Stimulated activated CD8-positive, alpha-beta memory T cell treated with anti-CD3 and anti-CD28 coated beads, Interleukin-4, amount 100 ng/mL, for 4 hours (primary cell): ENCODE data around the gene SDF2L1.
A peak's percentile ranks its signal among the peaks of the same experiment; 100 is the strongest.

Experiments used
- DNase-seq, 2 donors: peaks; one replicate each; pipeline ENCODE4 v3.0.0-alpha.2; 2020; ENCODE audit warnings: low read depth in 2 of 2, low spot score in 1 of 2

The SDF2L1 gene

DNA sequence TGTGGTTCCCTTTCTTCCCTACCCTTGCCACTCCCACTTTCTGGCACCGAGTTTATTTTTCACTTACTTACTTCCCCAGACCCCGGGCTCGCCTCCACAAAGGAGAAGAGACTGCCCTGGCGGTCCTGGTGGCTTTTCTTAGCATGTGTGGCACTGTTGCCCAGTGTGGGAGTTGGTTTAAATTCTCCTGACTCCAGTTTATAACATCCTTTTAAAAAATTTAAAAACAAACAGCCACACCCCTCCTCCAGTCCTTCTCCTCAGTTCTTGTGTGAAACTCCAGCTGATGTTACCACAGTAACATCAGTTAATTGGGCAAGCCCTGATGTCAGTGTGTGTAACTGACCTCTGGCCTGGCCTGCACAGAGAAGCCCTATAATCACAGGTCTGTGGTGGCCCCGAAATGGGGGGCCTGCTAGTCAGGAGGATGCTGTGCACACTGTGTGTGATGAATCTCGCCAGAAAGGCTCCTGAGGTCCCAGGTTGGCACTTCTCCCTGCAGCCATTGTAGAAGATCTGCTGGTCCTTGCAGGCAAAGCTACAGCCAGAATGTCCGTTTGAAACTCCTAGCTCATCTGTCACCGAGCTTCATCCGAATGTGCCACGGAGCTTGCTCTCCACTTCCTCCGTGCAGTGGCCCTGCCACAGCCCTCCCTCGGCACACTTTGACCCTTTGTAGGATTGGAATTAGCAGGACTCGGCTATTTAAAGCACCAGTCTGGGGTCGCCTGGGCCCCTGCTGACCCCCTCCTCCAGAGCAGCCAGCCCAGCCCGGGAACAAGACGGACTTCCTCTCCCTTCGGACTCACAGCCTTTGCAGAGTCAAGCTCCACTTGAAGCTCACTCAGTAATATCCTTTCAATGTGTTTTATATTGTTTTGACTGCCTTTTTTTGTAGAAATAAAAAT, 19.8 kb upstream of the SDF2L1 start:
- DNase-seq = no peak

DNA sequence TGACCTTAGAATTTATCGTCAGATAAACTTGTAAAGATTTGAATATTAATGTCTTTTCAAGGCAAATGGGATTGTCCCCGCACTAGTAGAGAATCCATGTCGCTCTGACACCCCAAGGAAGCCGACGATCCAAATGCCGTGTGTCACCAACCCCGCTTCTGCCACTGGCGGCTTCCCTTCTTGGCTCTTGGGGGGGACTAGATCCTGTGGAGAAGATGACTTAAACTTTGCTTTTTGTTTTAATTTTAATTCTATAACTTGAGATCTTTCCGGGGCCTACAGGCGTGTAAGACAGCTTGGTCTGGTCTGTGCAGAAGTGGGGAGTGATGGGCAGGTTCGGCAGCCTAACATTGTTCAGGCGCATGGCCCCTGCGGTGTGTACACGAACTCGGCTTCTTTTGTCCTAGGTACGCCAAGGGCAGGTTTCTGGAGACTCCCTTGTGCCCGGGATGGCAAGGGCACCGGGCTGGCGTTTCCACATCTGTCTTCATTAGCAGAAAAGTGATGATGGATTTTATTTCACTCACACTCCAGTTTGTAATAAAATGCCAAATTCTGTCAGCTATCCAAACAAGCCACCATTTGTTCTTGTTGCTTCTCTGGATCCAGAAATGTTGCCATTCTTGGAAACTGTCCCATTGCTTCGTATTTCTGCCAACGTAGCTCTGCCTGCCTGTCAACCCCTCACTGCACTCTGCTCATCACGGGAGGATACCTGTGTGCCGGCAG, 19.0 kb upstream of the SDF2L1 start:
- DNase-seq = no peak

DNA sequence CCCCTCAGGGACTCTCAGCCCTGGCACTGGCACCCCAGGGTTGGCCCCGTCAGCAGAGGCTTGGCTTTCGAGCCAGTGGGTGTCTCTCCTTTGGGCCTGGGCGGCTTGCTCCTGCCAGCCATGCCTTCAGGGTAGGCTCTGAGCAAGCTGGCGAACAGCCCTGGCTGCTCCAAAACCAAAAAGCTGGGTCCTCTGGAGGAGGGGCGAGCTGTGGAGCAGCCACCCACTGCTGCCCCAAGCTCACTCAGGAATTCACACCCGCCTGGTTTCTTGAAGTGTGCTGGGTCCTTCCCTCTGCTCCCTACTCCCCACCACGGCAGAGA, 18.5 kb upstream of the SDF2L1 start:
- DNase-seq = no peak

DNA sequence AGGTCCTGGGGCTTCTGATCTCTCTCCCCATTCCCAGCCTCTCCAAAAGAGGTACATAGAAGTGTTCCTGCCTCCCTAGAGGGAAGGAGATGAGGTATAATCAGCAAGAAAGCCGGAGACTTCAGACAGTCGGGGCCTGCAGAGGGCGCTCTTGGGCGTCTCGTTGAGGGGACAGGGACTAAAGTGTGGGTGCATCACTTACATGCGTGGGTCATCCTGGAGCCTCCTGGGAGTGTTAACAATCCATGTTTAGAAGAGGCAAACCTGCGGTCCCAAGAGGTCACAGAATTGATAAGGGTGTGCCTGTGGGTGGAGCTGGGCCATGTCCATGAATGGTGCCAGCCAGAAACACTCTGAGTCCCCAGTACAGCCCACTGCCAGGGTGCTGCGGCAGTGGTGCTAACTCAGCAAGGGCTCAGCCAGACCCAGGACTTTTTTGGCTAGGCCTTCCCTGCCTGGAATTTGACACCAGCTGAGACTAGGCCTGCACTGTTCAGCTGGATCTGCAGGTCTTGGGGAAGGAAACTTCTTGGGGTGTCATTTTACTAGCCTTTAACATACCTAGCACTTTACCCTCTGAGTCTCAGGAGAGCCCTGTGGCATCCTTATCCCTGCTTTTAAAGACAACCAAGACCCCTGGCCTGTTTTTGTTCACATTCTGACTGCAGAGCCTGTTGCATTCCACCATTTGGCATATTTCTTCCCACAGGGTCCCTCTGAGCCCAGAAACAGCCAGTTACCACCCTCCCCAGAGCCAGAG, 17.8 kb upstream of the SDF2L1 start:
- no peak for DNase-seq

DNA sequence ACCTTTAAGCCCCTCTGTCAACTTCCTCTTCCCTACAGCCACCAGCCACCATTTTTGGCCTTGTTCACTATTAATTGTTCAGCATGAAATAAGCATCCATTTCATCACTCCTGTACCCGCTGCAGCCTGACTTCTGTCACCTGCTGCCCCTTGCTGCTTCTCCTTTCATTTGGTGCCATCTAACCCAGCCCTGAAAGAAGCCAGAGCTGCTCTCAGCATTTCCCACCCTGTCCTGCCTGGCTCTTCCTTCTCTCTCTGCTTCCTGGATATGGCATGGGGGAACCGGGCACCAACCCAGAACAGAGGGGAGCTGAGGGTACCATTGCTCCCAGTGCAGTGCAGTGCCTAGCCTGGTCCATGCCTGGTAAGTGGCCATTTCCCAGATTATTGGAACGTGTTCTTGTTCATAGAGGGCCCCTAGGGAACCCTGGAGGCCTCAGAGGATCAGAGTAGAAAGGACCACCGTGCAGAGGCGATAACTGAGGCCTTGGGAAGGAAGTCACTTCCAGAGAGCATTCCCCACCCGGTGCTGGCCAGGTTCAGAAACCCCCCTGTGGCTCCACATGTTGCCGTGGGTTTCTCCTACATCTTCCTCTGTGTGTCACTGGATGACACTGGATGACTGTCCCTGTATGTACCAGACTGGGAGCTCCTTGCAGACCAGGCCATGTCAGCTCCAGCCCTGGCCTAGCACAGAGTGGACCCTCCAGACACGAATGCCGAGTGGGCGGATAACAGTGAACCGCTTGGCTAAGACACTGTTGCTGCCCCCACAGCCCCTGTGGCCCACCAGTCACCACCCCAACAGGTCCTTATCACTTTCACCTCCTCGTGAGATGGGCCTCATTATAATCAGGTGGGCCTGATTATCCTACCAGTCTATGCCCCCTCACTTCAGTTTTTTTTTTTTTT, 17.0 kb upstream of the SDF2L1 start:
- DNase-seq = no peak

DNA sequence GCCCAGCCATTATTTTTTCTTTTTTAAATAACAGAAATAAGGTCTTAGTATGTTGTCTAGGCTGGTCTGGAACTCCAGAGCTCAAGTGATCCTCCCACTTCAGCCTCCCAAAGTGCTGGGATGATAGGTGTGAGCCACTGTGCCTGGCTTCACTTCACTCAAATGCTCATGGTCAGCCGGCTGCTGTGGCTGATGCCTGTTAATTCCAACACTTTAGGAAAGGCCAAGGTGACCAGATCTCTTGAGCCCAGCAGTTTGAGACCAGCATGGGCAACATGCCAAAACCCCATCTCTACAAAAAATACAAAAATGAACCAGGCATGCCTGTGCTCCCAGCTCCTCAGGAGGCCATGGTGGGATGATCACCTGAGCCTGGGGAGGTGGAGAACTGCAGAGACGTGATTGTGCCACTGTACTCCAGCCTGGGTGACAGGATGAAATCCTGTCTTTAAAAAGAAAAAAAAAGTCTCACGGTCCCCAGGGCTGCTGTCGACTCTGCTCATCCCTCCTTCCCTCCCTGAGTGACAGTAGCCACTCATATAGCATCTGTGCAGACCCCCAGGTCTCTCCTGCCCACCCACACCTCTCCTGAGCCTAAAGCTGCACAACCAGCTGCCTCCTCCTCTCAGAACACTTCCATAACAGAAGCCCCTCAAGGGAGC, 15.9 kb upstream of the SDF2L1 start:
- no peak for DNase-seq

DNA sequence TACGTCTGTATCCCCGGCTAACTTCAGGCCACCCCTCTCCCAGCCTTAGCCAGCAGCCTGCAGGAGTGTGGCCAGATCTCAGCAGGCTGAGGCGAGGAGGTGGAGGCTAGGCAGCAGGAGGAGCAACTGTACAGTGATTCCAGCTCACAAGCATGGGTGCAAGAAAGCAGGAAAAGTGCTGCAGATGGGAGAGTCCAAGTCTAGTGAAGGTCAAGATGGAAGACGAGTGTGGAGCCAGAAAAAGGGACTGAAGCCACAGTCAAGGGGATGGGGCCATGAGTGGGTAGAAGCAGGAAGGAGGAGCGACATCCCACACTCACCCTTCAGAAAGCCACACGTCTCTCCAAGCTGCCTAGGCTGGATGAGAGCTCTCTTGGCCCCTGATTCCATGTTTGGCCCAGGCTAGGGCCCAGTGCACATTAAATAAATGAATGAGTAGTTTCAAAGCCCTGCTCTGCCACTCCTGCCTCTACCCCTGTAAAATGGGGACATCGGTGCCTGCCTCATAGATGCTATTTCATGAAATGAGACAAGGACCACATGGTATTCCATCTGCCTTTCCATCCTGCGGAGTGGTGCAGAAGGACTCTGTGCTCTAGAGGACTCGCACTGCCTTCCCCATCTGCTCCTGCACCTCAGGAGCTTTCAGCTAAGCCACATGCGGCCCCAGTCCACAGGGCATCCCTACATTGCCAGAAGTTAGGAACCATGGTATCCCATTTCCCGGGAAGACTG, 15.2 kb upstream of the SDF2L1 start:
- no peak for DNase-seq

DNA sequence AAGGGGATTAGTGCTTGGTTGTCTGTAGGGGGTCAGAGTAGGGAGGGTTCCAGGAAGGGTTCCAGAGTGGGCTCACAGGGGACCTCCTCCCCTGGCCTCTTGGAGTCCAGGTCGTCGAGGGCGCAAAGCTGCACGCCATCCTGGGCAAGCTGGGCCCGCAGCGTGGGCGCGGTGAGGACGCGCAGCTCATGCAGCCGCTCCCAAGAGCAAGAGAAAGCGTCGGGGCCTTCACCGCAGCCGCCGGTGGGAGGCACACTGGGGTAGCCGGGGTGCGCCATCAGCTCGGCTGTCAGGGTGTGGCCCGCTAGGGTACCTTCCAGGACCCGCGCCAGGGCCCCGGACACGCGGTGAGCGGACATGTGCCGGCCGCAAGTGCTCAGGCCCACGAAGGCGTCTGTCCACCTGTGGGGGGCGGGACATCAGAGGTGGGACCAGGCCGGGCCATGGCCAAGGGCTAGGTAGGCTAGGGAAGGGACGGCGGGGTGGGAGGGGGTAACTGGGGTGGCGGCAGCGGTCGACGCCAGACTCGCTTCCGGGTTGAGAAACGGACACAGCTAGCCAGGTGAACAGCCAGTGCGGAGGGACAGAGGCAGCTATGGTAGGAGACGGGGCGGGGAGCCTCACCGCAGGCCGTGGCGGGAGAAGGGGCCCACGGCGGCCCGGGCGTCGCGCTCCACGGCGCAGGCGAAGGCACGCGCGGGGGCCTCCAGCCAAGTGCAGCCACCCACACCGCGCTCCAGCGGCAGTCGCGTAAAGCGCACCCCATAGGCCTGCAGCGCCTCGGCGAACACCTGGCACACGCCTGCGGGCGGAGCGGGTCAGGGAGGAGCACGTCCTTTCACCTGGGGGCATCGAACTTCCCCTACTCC, 13.5 kb upstream of the SDF2L1 start:
- no peak for DNase-seq

DNA sequence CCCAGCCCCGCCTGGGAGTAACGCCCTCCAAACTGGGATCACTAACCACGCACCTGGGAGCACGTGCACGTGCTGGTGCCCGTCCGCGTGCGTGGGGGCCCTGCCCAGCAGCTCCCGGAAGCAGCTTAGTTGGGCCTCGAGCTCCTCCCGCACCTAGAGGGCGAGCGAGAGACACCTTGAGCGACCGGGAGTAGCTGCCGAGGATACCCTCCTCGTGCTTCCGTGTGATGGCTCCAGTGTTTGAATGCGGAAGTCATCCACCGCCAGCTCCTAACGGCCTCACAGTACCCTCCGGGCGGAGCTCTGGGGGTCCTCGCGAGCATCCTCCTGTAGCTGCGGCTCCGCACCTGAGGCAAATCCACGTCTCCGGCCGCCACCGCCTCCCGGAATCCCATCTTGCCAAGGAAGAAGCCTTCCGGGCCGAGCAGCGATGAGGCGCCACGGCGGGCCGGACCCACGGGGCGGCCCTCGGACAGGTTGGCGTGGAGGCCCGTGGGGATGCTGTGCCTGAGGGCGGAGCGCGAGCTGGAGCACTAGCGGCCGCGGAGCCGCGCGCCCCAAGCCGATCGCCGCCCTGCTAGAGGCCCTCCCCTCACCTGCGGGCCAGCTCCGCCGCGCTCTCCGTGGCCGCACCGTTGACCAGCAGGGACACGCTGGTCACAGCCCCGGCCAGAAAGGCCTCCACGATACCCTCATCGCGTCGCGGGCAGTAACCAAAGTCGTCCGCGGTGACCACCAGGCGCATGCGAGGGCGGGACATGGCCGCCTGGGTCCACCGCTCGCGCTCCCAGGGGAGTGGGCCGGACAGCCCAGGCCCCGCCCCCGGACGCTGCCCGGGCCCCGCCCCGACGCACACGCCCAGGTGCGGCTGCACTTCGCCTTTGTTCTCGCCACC, 12.6 kb upstream of the SDF2L1 start, which contains the start of gene YDJC:
TSS of gene YDJC (minus strand) at position 768 of the 895 bp plus-strand sequence. CDS start at position 760, 8 bp downstream.
- peak; percentile 85 to 89 for DNase-seq

DNA sequence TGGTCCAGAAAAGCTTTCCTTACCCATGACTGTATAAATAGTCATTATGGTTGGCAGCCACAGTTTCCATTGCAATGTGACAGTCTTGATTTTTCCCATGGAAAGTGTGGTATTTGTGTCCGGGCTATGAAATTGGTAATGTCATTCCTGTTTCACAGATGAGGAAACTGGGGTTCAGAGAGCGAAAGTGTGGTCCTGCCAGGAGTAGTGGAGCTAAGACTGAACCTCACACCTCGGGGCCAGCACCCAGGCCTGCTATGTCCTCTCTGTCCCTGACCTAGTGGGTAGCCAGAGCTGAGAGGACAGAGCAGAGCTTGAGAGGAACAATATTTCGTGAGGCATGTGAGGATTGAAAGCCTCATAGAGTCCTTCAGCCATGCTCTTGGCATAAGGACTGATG, 11.1 kb upstream of the SDF2L1 start:
- no peak for DNase-seq

DNA sequence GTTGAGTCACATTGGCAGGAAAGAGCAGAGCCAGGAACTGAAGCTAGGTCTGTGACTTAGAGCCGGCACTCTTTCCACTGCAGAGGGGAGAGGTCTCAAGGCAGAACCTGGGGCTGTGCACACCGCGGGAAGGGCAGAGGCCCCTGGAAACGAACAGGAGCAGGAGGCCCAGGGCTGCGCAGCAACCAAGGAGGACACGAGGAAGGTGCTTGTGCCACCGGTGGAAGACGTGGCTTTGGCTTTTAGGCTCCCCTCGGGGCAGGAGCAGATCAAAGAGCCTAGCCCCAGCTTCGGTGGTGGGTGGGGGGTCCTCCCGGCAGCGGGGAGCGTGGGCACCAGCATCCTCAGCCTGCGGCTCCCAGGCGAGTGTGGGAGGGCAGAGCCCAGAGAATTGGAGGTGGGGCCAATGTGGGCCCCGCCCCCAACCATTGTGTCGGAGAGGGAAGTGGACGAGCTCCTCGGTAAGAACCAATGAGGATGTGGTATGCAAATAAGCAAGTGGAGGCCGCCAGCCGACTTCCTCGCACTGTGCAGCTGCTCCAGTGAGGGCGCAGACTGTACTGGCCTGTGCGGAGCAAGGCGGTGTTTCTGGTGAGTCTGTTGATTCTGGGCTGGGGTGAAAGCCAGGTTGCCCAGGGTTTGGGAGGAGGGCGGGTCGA, 9.7 kb upstream of the SDF2L1 start, which contains the start of gene CCDC116:
TSS of gene CCDC116 (plus strand) at position 524 of the 659 bp plus-strand sequence. CDS start 422 bp downstream, outside the sequence.
- peak in 1 of 2 donors; percentile 41 for DNase-seq

DNA sequence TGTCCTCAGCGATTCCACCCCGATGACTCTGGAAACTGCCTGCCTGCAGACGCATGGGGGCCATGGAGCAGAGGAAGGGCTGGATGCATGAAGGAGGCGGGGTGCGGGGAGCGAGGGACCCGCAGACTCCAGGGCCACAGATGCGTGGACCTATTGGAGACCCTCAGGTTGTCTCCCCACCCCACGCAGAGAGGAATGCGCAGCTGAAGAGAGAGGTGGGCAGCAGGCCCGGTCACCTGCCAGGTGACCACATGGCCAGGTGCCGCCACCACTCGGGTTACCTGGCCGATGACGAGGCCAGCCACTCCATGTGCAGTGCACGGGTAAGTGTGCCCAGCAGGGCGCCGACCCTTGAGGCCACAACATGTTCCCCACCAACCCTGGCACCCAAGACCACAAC, 9.2 kb upstream of the SDF2L1 start:
- no peak for DNase-seq

DNA sequence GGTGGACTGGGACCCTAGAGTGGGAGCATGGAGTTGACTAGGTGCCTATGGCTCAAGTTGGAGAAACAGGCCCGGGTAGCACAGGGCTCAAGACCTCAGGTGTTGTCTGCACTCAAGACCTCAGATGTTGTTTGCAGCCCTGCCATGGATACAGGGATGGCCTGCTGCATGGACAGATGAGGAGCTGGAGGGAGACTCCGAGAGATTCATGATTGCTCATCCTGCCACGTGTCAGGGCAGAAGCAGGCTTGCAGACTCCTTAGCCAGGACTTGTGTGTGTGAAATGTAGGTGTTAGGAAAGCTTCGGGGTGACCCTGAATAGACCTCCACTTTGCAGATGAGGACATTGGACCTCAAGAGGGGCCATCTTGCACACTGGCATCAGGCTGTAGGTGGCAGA, 8.6 kb upstream of the SDF2L1 start:
- DNase-seq = no peak

DNA sequence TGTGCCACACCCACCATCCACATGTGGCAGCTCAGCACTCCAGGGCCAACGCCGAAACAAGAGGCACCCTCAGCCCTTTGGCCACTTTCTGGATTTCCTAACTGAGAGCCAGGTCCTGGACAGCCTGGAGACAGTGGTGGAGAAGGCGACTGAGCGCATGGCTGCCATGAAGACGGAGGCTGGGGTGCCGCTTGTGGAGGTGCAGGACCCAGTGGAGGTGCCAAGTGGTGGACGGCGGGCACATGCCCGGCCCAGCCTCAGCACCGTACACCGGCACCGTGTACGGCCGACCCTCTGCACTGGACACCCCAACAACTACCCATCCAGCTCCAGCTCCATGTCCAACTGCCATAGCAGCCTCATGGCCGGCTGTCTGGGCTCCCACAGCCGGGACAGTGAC, 8.0 kb upstream of the SDF2L1 start:
- DNase-seq = no peak

DNA sequence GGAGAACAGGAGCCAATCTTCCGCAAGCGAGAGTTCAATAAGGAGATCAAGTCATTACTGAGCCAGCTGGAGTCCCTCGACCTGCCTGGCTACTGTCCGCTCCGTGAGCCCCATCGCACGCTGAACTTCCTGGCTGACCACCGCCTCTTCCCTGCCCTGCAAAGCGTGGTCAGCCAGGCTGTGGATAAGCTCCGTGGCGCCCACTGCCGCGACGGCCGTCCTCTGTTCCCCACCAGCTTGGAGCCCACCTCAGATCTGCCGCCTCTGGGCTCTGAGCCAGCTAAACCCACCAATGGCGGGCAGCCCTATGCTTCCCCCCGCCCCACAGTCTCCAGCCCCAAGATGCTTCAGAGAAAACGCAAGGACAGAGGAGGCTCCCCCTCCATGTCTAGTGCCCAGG, 7.3 kb upstream of the SDF2L1 start:
- no peak for DNase-seq

DNA sequence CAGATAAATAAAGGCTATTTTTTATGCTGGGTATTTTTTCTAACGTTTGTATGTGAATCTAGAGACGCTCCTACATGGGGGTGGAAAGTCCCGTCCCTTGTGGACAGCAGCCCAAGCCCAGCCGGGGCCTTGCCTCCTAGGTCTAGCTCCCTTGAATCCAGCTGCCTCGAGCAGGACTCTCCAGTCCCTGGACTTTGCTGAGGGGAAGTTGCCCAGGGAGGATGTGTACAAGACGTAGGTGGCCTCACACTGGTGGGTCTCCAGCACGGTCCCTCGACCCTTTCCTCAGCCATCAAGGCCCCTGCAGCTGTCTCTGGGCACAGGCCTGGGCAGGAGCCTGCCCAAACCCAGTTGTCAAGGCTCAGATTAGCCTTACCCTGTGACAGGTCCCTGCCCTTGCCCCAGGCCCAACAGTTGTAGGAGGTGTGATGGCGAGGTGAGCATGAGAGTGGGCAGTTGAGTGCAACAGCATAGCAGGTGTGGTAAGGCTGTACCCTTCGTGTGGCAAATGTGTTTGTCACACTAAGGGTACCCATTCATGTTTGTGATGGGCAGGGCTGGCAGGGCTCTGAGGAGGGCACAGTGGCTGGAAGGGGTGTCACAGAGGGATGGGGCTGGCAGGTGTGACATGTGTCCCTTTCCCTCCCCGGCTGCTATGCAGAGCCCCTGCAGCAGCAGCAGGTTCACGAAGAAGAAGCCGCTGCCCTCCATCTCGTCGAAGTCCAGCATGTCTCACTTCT, 6.2 kb upstream of the SDF2L1 start:
- DNase-seq = no peak
